ENCODE measurements around the gene LRRC7. TPM values are rescaled to one million over a fixed set of nuclear protein-coding genes. Genes with fewer than 3 reads are reported as not detected.

Gene LRRC7
- total RNA-seq, 1 experiment from 2014 or later: not detected

DNA sequence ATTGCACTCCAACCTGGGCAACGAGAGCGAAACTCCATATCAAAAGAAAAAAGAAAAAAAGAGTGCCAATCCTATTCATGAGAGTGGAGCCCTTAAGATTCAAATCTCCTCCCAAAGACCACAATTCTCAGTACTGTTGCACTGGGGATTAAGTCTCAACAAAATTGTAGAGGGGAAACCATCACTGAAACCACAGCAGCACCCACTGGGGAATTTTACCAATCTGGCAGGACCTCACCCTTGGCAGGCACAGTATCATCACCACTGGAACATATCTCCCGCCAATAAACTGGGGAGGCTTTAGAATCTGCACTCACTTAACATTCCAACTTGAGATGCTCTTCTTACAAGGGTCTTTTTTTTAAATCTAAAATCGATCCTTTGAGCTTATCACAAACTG, 596.6 kb downstream of the LRRC7 start:
- H3K27ac ChIP-seq (ENCODE audit: low read depth, low read length, poor library complexity, severe bottlenecking): no peak overlapping the region
- no peak for DNase-seq (ENCODE audit: low spot score)
- H3K4me3 ChIP-seq (ENCODE audit: low read depth, low read length, poor library complexity, severe bottlenecking): no peak overlapping the region
- peaks cover 5% of the 10 kb centered on the region for H3K4me1 ChIP-seq (ENCODE audit: insufficient read depth, low read length, poor library complexity, severe bottlenecking)
- no peaks in the 10 kb centered on the region for H3K36me3 ChIP-seq (ENCODE audit: insufficient read depth, low read length, poor library complexity, severe bottlenecking)
- ChIA-PET CTCF (no interaction called here), POLR2A (ENCODE audit: low non-redundant PET) (no interaction called here)
- no TSS peak for BruUV-seq (replicated peaks)
- intact Hi-C loops (cut with micrococcal nuclease; ENCODE audit: unreplicated experiment): no loop called here
- TF ChIP-seq, protein P1, sequence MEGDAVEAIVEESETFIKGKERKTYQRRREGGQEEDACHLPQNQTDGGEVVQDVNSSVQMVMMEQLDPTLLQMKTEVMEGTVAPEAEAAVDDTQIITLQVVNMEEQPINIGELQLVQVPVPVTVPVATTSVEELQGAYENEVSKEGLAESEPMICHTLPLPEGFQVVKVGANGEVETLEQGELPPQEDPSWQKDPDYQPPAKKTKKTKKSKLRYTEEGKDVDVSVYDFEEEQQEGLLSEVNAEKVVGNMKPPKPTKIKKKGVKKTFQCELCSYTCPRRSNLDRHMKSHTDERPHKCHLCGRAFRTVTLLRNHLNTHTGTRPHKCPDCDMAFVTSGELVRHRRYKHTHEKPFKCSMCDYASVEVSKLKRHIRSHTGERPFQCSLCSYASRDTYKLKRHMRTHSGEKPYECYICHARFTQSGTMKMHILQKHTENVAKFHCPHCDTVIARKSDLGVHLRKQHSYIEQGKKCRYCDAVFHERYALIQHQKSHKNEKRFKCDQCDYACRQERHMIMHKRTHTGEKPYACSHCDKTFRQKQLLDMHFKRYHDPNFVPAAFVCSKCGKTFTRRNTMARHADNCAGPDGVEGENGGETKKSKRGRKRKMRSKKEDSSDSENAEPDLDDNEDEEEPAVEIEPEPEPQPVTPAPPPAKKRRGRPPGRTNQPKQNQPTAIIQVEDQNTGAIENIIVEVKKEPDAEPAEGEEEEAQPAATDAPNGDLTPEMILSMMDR (conservative IDR thresholded peaks at IDR 0.05; ENCODE audit: low read depth, low read length): no peak
- no peak for TF ChIP-seq EZH2 (IDR thresholded peaks at IDR 0.05; ENCODE audit: borderline replicate concordance, low read depth, low read length, poor library complexity, severe bottlenecking)
- no peaks in the 10 kb centered on the region for H3K27me3 ChIP-seq (replicated peaks; ENCODE audit: insufficient read depth, low read depth, low read length, poor library complexity)
- no peaks in the 10 kb centered on the region for H3K9me3 ChIP-seq (ENCODE audit: low read depth, low read length, poor library complexity, severe bottlenecking)

DNA sequence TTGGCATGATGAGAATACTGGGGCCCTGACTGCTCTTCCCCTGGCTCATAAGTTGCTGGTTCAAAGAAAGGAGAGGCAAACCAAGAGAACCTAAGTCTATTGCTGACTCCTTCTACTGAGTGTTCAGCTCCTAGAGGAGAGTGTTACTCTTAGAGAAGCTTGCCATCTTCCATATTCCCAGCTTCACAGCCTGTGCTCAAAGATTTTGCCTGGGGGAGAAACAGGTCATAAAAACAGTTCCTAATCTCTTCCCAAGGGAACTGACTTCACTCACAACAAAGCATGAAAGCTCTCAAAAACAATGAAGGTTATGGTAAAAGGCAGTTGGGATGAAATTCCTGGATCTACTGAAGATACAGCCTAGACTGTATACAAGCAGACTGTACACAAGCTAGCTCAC, 600.6 kb downstream of the LRRC7 start:
- TF ChIP-seq EZH2 (IDR thresholded peaks at IDR 0.05; ENCODE audit: borderline replicate concordance, low read depth, low read length, poor library complexity, severe bottlenecking): no peak
- TF ChIP-seq, protein P1 (conservative IDR thresholded peaks at IDR 0.05; ENCODE audit: low read depth, low read length): no peak
- Histone ChIP-seq H3K27me3 (replicated peaks; ENCODE audit: insufficient read depth, low read depth, low read length, poor library complexity) (no peaks in the 10 kb centered on the region), H3K9me3 (ENCODE audit: low read depth, low read length, poor library complexity, severe bottlenecking) (no peaks in the 10 kb centered on the region), H3K4me3 (ENCODE audit: low read depth, low read length, poor library complexity, severe bottlenecking) (no peak overlapping the region), H3K27ac (ENCODE audit: low read depth, low read length, poor library complexity, severe bottlenecking) (no peak overlapping the region), H3K4me1 (ENCODE audit: insufficient read depth, low read length, poor library complexity, severe bottlenecking) (peaks cover 5% of the 10 kb centered on the region), H3K36me3 (ENCODE audit: insufficient read depth, low read length, poor library complexity, severe bottlenecking) (no peaks in the 10 kb centered on the region)
- BruUV-seq (replicated peaks): no TSS peak
- POLR2A ChIA-PET (ENCODE audit: low non-redundant PET): no interaction called here
- DNase-seq (ENCODE audit: low spot score): no peak
- intact Hi-C loops (cut with micrococcal nuclease; ENCODE audit: unreplicated experiment): no loop called here
- CTCF ChIA-PET: no interaction called here

DNA sequence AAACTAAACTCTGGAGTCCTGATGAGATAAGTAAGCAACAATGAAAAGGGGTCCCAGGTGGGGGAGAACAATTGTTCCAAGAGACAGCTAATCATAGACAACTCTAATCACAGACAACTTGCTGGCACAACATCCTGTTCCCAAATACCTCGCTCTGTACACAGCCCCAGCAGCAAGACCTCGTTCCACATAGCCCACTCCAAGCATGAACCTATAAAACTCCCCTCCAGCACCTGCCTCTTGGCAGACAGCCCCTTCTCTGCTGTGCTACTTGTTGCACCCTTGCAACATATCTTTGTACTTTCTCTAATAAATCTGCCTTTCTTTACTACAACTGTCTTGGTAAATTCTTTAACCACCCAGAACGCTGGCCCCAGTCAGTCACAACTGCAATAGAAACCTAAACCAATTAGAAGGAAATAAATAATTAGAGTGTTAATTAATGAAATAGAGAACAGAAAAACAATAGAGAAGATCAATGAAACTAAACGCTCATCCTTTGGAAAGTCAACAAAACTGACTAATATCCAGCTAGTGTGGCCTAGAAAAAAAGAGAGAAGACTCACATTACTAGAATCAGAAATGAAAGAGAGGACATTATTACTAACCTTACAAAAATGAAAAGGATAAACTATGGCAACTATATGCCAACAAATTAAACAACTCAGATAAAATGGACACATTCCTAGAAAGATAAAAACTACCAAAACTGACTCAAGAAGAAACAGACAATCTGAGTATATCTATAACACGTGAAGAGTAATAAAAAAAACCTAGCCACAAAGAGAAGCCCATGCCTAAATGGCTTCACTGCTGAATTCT, 601.5 kb downstream of the LRRC7 start:
- Histone ChIP-seq H3K36me3 (ENCODE audit: insufficient read depth, low read length, poor library complexity, severe bottlenecking) (no peaks in the 10 kb centered on the region), H3K4me3 (ENCODE audit: low read depth, low read length, poor library complexity, severe bottlenecking) (no peak overlapping the region), H3K27ac (ENCODE audit: low read depth, low read length, poor library complexity, severe bottlenecking) (no peak overlapping the region), H3K27me3 (replicated peaks; ENCODE audit: insufficient read depth, low read depth, low read length, poor library complexity) (no peaks in the 10 kb centered on the region), H3K4me1 (ENCODE audit: insufficient read depth, low read length, poor library complexity, severe bottlenecking) (peaks cover 5% of the 10 kb centered on the region), H3K9me3 (ENCODE audit: low read depth, low read length, poor library complexity, severe bottlenecking) (no peaks in the 10 kb centered on the region)
- TF ChIP-seq, protein P1 (conservative IDR thresholded peaks at IDR 0.05; ENCODE audit: low read depth, low read length): no peak
- TF ChIP-seq EZH2 (IDR thresholded peaks at IDR 0.05; ENCODE audit: borderline replicate concordance, low read depth, low read length, poor library complexity, severe bottlenecking): no peak
- ChIA-PET CTCF (no interaction called here), POLR2A (ENCODE audit: low non-redundant PET) (no interaction called here)
- no peak for DNase-seq (ENCODE audit: low spot score)
- no TSS peak for BruUV-seq (replicated peaks)
- intact Hi-C loops (cut with micrococcal nuclease; ENCODE audit: unreplicated experiment): no loop called here
